Right lung (tissue), 5 donors: Measurements from ENCODE around the gene NRXN2. TPM values are rescaled to one million over a fixed set of nuclear protein-coding genes. Genes with fewer than 3 reads are reported as not detected.
A peak's percentile ranks its signal among the peaks of the same experiment; 100 is the strongest.
"Not testable (repeated sequence)": the region's sequence is repeated elsewhere in the genome, so short reads cannot be mapped to it uniquely, and the experiment has no call there.

Experiments
- DNase-seq, 2 donors: peaks; one replicate each; pipeline ENCODE4 v3.0.0-alpha.2; 2013
- polyA plus RNA-seq, 5 donors: library from polyadenylated mRNA; unstranded; fragments of 120-200 nt; gene quantifications; one replicate each; pipeline versions ENCODE4 v1.2.1 to v1.2.3, GENCODE V29; 2013; ENCODE audit warnings: inconsistent platforms in 1 of 5, low replicate concordance in 1 of 5; ENCODE audit not compliant: insufficient read length in 5 of 5, insufficient read depth in 1 of 5

NRXN2 gene
- polyA plus RNA-seq, 5 donors: 6.3 to 18.3 (median 9.1) TPM

DNA sequence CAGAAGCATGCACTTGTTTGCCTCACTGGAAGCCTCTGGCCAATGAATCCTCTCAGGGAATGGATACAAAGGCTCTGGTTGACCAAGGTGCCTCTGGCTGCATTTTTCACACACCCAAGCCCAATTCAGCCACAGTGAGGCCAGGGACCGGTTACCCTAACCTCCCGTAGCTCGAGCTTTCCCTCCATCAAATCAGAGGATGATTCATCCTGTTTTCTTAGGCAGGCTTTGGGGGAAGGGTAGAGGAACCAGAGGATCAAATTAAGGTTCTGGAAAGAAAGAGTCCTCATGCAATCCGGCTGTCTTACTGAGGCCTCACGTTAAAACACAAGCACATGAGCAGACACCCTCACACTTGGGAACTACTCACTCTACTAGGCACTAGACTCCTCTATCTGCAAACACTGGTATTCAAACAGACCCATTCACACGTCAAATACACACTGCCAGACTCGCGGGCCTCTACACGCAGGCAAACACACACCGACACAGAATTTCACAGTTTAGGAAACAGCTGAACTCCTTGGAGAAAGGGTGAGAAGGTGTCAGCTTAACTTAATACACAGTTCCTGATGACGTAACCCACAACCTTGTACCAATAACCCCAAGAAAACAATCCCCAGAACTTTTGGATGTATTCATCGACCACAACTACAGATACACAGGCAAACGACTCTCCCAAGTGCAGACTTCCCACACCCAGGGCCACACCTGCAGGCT lies 12.4 kb downstream of the NRXN2 start:
- no peak for DNase-seq

GRCh38 chr11:64705501-64705900 lies 17.5 kb downstream of the NRXN2 start:
- DNase-seq: no peak

DNA sequence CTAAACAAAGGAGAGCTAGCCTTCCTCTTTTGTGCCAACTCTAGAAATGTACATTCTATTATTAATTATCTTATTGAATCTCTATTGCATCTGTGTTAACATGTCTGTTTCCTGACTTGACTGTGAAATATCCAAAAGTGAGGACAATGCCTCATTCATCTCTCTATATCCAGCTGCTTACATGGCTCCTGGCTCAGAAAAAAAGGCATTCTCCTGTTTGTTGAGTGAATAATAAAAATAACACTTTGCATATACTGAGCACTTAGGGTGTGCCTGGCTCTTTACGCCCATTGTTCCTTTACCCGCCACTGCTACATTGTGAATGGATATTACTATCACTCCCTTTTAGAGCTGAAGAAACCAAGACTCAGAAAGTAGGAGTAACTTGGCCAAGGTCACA lies 19.9 kb downstream of the NRXN2 start:
- DNase-seq: no peak

GRCh38 chr11:64701956-64702355 lies 21.0 kb downstream of the NRXN2 start:
- DNase-seq: not testable (repeated sequence)

DNA sequence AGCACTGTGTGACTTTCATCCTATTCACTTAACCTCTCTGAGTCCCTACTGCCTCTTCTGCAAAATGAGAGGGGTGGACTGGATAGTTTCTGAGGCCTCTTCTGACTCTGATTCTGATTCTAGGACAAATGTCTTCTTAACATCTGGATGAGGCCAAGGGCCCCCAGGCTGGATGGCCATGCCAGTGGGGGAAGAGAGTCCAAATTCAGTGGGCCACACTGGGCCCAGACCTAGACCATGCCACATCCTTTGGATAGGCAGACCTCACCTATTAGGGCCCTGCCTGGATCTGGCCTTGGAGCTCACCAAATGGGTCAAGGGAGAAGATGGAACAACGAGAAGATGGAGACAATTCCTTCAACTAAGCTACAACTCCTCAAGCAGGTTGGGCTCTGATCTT lies 24.6 kb downstream of the NRXN2 start:
- DNase-seq: no peak

DNA sequence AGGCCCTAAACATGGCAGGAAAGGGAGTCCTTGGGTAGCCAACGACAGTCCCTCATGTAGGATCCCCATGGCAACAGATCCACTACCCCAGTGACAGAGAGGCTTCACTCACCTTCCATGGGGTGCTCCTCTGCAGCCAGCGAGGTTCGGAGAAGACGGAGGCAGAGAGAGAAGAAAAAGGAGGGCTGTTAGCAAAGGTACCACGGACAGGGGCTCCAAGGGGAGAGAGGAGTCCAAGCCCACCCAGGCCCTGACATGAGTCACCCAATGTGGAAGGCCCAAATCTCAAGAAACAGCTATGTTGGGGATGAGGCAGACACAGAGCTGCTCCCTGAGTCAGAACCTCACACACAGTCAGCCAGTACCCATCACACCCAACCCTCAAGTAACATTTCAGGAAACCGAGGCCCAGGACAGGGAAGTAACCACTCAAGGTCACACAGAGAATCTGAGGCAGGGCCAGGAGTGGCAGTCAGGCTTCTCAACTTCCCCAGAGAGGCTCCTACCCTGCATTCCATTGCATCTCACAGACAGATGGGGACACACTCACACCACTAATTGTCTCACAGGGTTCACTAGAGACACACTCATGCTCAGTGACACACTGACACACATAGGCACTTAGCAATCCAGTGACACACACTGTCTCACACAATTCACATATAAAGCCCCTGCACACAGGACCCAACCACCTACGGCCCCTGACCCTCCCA lies 25.2 kb downstream of the NRXN2 start:
- no peak for DNase-seq

DNA sequence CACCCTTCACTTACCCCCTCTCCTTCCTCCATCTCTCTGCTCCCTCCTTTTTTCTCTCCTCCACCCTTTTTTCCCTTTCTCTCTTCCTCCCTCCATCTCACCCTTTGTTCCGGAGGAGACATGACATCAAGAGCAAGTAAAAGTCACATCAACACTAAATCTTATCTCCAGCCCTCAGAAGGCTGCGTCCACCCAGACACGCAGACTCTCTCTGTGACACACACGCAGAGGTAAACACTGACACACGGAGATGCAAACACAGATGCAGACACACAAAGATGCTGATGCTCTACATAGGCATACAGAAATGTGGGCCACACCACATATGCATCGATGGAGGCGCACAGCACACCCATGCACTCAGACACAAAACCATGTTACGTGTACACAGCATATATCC lies 27.0 kb downstream of the NRXN2 start:
- no peak for DNase-seq

DNA sequence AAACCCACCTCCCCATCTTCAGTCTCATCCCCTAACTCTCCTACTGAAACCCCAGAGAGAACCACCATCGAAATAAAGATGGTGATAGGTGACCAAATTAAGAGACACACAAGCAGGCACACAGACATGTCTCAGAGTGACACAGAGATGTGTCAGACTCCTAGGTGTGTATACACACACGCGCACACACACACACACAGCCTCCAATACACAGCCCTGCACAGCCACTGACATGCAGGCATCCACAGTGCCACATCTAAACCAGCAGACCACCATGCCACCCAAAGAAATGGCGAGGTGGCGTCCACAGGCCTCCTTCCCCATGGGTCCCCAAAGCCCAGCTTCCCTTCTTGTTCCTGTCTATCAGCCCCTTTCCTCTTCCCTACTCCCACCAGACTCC lies 27.4 kb downstream of the NRXN2 start:
- no peak for DNase-seq

DNA sequence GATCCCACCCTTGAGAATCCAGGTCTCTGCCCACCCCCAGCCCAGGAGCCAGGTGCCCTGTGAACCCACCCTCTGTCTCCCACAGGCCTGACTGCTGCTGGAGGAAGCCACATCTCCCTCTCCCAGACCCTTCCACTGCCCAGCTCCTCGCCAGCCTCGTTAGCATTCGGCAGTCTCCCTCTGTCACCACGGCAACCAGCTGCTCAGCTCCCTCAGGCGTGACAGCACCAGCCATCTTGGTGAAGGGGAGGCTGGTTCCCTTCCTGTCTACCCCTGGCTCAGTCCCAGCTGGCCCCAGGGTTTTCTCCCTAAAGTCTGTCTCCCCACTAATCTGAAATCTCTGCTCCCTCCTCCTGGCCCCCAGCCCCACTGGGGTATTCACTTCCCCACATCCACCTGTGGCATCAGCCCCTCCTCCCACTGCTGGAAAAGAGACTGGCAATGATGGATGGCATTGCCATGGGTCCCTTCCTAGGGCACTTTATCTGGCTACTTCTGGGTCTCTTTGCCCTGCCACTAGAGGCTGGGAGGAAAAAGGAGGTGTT lies 28.1 kb downstream of the NRXN2 start:
- no peak for DNase-seq

- DNase-seq: no peak
Observed at GRCh38 chr11:64694026-64694755, 28.8 kb downstream of the NRXN2 start.

GRCh38 chr11:64692764-64693331 lies 30.1 kb downstream of the NRXN2 start:
- DNase-seq: no peak

DNA sequence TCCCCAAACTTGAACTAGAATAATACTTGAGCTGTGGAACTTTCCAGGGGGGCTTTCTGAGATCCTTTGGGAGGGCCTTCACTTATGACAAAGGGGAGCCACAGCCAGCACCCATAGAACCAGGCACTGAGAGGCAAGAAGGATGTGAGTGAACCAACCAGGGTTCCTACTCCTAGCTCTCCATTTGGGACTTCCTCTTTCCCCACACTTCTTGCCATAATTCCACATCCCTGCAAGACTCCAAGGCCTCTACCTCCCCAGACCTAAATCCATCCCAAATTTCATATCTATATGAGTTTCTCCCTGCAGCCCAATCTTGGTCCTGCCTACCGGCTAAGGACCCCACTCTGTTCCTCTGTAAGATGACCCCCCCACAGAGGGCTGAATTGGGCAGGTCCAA lies 31.5 kb downstream of the NRXN2 start:
- DNase-seq: no peak

DNA sequence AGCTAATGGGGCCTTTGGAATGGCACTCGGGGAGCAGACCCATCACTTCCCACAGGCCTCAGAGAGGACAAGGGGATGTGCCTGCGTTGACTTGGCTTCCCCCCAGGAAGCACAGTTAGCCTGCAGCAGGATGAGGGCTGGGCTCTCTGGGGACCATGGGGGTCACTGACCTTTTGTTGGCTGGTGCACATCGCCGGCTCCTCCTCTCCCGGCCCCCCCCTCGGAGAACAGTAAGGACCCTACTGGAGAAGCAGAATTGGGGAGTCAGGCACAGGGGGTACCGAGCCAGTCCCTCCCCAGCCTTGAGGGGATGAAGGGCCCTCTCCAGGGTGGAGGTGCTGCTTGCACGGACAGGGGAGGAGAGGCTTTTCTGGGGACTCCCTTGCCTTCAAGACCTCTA lies 32.8 kb downstream of the NRXN2 start:
- no peak for DNase-seq

DNA sequence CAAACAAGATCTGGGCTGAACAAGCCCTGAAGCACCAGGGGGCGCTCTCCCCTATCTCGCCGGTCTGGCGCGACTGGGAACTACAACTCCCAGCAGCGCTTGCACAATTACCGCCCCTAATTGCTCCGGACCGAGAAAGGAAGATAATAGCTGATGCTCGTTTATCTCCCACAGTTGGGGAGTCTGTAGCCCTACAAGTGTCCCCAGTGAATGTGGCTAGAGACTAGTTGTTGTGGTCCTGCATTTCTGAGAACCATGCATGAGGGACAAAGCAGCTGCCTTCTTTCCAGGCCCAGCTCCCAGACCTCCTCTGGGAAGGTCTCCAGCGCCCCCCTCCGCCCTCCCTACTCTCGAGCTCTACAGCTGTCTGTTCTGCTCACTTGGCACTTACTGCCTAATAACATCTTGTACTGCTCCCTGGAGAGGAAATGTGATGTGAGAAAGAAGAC lies 34.4 kb downstream of the NRXN2 start:
- DNase-seq: peak; percentile 90 to 93

- no peak for DNase-seq
Observed at GRCh38 chr11:64687643-64688533, 35.1 kb downstream of the NRXN2 start.

GRCh38 chr11:64687204-64687603 lies 35.8 kb downstream of the NRXN2 start:
- DNase-seq: no peak

DNA sequence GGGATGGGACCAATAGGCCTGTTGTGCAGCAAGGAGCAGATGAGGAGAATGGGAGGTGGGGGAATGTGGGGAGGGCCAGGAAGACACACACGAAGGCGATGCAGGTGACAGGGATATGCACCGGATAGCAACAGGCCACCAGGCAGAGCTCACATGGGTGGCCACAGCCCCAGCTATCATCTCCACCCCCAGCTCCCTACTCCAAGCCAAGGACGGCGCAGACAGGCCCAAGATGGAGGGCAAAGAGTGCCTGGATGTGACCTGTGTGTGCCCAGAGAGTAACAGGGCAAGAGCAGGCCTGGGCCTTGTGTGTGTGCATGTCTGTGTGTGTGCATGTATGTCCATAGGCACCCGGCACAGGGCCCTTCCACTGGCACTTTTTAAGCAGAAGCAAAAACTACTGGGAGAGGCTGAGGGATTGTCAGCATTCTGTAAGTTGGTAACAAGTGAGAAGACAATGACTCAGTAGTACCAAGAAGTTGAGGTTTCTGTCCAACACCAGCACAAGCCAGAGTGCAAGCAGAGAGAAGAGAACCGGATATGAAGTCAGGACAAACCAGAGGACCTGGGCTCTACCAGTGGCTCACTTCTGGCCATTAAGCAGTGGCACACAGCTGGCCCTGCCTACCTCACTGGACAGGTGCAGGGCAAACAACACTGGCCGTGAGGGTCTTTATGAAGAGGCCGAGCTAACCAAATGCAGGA lies 36.4 kb downstream of the NRXN2 start:
- no peak for DNase-seq

- DNase-seq: no peak
Observed at GRCh38 chr11:64685536-64685935, 37.5 kb downstream of the NRXN2 start.

DNA sequence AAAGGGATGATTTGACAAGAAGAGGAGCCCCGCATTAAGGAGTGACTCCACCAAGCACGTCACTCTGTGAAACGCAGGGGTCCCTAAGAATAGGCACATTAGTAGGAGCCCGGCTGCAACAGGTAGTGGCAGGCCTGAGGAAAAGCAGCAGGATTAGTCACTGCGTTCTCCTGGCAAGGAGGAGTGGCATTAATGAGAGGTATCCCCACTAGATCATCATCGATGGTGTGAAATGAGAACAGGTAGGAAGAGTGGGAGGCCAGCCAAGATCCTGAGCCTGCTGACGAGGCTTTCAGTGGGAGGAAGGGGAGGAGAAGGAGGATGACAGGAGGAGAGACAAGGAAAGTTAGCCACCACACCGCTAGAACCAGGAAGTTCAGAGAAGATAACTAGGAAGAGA lies 38.6 kb downstream of the NRXN2 start:
- no peak for DNase-seq

DNA sequence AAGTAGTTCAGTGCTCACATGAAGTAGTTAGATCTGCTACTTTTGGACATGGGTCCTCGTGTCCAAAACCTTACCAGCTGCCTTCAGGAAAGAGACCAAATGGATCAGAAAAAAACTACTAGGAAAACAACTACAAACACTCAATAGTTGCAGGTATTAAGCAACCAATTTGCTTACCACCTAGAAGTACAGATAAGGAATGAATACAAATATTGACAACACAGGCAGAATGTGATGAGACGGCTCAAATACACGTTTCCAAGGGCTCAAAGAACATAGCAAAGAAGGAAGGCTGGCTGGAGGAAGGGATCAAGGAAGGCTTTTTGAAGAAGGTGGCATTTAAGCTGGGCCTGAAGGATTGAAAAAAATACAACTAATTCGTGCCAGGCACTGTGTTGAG lies 41.8 kb downstream of the NRXN2 start:
- DNase-seq: no peak
